ENCODE data around the gene FILIP1L.

Gene FILIP1L

GRCh38 chr3:99829844-99830243 lies 284.5 kb downstream of the FILIP1L start:
- no peak for DNase-seq

GRCh38 chr3:99825004-99825640 lies 289.2 kb downstream of the FILIP1L start:
- DNase-seq = no peak

GRCh38 chr3:99823723-99824711 lies 290.3 kb downstream of the FILIP1L start:
- no peak for DNase-seq

- DNase-seq = no peak
These were observed 295.5 kb downstream of the FILIP1L start for GRCh38 chr3:99818818-99819217.

- DNase-seq = peak; percentile 90
These were observed 296.7 kb downstream of the FILIP1L start, which contains the start of gene CMSS1 for GRCh38 chr3:99817437-99818240. Gene CMSS1 (plus strand): TSS chr3:99817862.

- no peak for DNase-seq
These were observed 297.3 kb downstream of the FILIP1L start for GRCh38 chr3:99817047-99817436.

GRCh38 chr3:99810403-99810802 lies 303.9 kb downstream of the FILIP1L start:
- no peak for DNase-seq

- DNase-seq = no peak
These were observed 304.7 kb downstream of the FILIP1L start for GRCh38 chr3:99809565-99809964.

GRCh38 chr3:99808163-99808794 lies 306.0 kb downstream of the FILIP1L start:
- DNase-seq = no peak

- no peak for DNase-seq
These were observed 309.1 kb downstream of the FILIP1L start for GRCh38 chr3:99805160-99805559.

GRCh38 chr3:99803297-99803696 lies 311.0 kb downstream of the FILIP1L start:
- DNase-seq = no peak

GRCh38 chr3:99799422-99799821 lies 314.9 kb downstream of the FILIP1L start:
- DNase-seq = no peak

GRCh38 chr3:99795573-99795972 lies 318.7 kb downstream of the FILIP1L start:
- no peak for DNase-seq

GRCh38 chr3:99794485-99794884 lies 319.8 kb downstream of the FILIP1L start:
- no peak for DNase-seq

GRCh38 chr3:99789011-99789721 lies 325.1 kb downstream of the FILIP1L start:
- peak; percentile 43 for DNase-seq

Data from midbrain (tissue), 1 donor.